Chondrocyte (in vitro differentiated cells): ENCODE results near the gene DEDD. TPM values are rescaled to one million over a fixed set of nuclear protein-coding genes. Genes with fewer than 3 reads are reported as not detected.

Experiments
- DNase-seq: peaks from one replicate; pipeline ENCODE4 v3.0.0; 2021; ENCODE audit warnings: mixed read lengths, low spot score
- H3K27ac Mint-ChIP-seq: one replicate; pipeline ENCODE4 v1.8.0; 2021; ENCODE audit warnings: mild to moderate bottlenecking, moderate library complexity, mixed read lengths; ENCODE audit not compliant: unreplicated experiment
- H3K27me3 Mint-ChIP-seq: 2 replicates; pipeline ENCODE4 v1.8.0; 2021; ENCODE audit warnings: low read depth, mixed read lengths
- H3K36me3 Mint-ChIP-seq: 2 replicates; pipeline ENCODE4 v1.8.0; 2021; ENCODE audit warnings: low read depth, mixed read lengths
- H3K4me1 Mint-ChIP-seq: 2 replicates; pipeline ENCODE4 v1.8.0; 2021; ENCODE audit warnings: low read depth, mild to moderate bottlenecking, mixed read lengths
- H3K4me3 Mint-ChIP-seq: one replicate; pipeline ENCODE4 v1.8.0; 2021; ENCODE audit warnings: mild to moderate bottlenecking, moderate library complexity, mixed read lengths; ENCODE audit not compliant: unreplicated experiment
- H3K9me3 Mint-ChIP-seq: 2 replicates; pipeline ENCODE4 v1.8.0; 2021; ENCODE audit warnings: low read depth, mixed read lengths
- CTCF ChIP-seq: fragments of 200-600 bp; sonication (generic); IDR thresholded peaks from 2 replicates; pipeline ENCODE4 v1.5.0; 2021; ENCODE audit warnings: antibody characterized with exemption, mild to moderate bottlenecking, moderate library complexity
- total RNA-seq: library from RNA; stranded (reverse); gene quantifications from 3 replicates; pipeline ENCODE4 v1.2.1, GENCODE V29; 2021

DEDD gene
- total RNA-seq, 1 donor from 2014 or later = 36.7 TPM

- Mint-ChIP-seq H3K9me3 (no peaks in the 10 kb centered on the region), H3K27me3 (peaks cover 3% of the 10 kb centered on the region), H3K4me3 (peak within 1 kb of the TSS; percentile 82), H3K36me3 (peaks cover 5% of the 10 kb centered on the region), H3K4me1 (peaks cover 17% of the 10 kb centered on the region), H3K27ac (peak within 1 kb of the TSS; percentile 74)
- peak; percentile 93 for DNase-seq
- TF ChIP-seq CTCF = peak; percentile 0
Measured at GRCh38 chr1:161098210-161099068, 34.0 kb downstream of the DEDD start, which contains the start of gene KLHDC9. TSS of gene KLHDC9 (plus strand) at chr1:161098361. CDS start at chr1:161098536, 175 bp downstream.

- no peak overlapping the region for H3K27ac Mint-ChIP-seq
- H3K9me3 Mint-ChIP-seq = no peaks in the 10 kb centered on the region
- H3K27me3 Mint-ChIP-seq = peaks cover 3% of the 10 kb centered on the region
- TF ChIP-seq CTCF = no peak
- H3K4me3 Mint-ChIP-seq = no peak overlapping the region
- H3K4me1 Mint-ChIP-seq = peaks cover 17% of the 10 kb centered on the region
- peaks cover 2% of the 10 kb centered on the region for H3K36me3 Mint-ChIP-seq
- peak; percentile 24 for DNase-seq
Measured at GRCh38 chr1:161096530-161096929, 35.9 kb downstream of the DEDD start.

GRCh38 chr1:161096015-161096414, 36.5 kb downstream of the DEDD start:
- no peak overlapping the region for H3K4me3 Mint-ChIP-seq
- H3K9me3 Mint-ChIP-seq = no peaks in the 10 kb centered on the region
- peak; percentile 3 for DNase-seq
- no peak overlapping the region for H3K27ac Mint-ChIP-seq
- peaks cover 2% of the 10 kb centered on the region for H3K36me3 Mint-ChIP-seq
- peaks cover 17% of the 10 kb centered on the region for H3K4me1 Mint-ChIP-seq
- peaks cover 3% of the 10 kb centered on the region for H3K27me3 Mint-ChIP-seq
- TF ChIP-seq CTCF = no peak

- H3K27me3 Mint-ChIP-seq = peaks cover 3% of the 10 kb centered on the region
- no peak for DNase-seq
- peaks cover 17% of the 10 kb centered on the region for H3K4me1 Mint-ChIP-seq
- H3K36me3 Mint-ChIP-seq = peaks cover 2% of the 10 kb centered on the region
- H3K27ac Mint-ChIP-seq = no peak overlapping the region
- no peak overlapping the region for H3K4me3 Mint-ChIP-seq
- TF ChIP-seq CTCF = no peak
- H3K9me3 Mint-ChIP-seq = no peaks in the 10 kb centered on the region
Measured at GRCh38 chr1:161095230-161095629, 37.2 kb downstream of the DEDD start.

- Mint-ChIP-seq H3K9me3 (no peaks in the 10 kb centered on the region), H3K36me3 (no peaks in the 10 kb centered on the region), H3K27ac (no peak overlapping the region), H3K27me3 (peaks cover 3% of the 10 kb centered on the region), H3K4me1 (peaks cover 17% of the 10 kb centered on the region), H3K4me3 (no peak overlapping the region)
- peak; percentile 12 for DNase-seq
- no peak for TF ChIP-seq CTCF
Measured at GRCh38 chr1:161094481-161094880, 38.0 kb downstream of the DEDD start.
